Breast epithelium (tissue), 3 donors: ENCODE measurements around the gene EXD2.
A peak's percentile ranks its signal among the peaks of the same experiment; 100 is the strongest.

Experiments
- CTCF ChIP-seq, 3 donors: fragments of 450-650 bp; IDR thresholded peaks; one replicate each; pipeline ENCODE4 v1.5.1; 2016 to 2017; ENCODE audit warnings: antibody characterized with exemption in 3 of 3, mild to moderate bottlenecking in 3 of 3, moderate library complexity in 3 of 3
- POLR2A ChIP-seq: fragments of 450-650 bp; IDR thresholded peaks from one replicate; pipeline ENCODE4 v1.6.1; 2016; ENCODE audit warnings: antibody characterized with exemption, mild to moderate bottlenecking, moderate library complexity
- POLR2AphosphoS5 ChIP-seq, 3 donors: sonication (generic); formaldehyde crosslinking; IDR thresholded peaks; one replicate each; pipeline ENCODE4 v1.6.1; 2017; ENCODE audit warnings: antibody characterized with exemption in 3 of 3

- no peak for TF ChIP-seq POLR2A
- no peak for TF ChIP-seq CTCF (IDR thresholded peaks at IDR 0.05)
- peak; percentile 45 to 77 (median 72) for TF ChIP-seq POLR2AphosphoS5 (IDR thresholded peaks at IDR 0.05)
Observed at GRCh38 chr14:69191340-69192111, at the start of gene EXD2.
